GM06990 (cell line): ENCODE measurements around the gene CAMK2B.

Experiments
- DNase-seq: peaks from one replicate; pipeline ENCODE4 v3.0.0-alpha.2; 2011; ENCODE audit not compliant: insufficient read length; ENCODE audit errors: extremely low read depth
- H3K27me3 ChIP-seq: replicated peaks from 2 replicates; pipeline ENCODE4 v1.6.0; 2011; ENCODE audit warnings: low read length; ENCODE audit not compliant: control insufficient read depth, insufficient read depth
- H3K36me3 ChIP-seq: 2 replicates; pipeline ENCODE4 v1.5.1; 2011; ENCODE audit warnings: low read length; ENCODE audit not compliant: control insufficient read depth, insufficient read depth
- H3K4me3 ChIP-seq: replicated peaks from 2 replicates; pipeline ENCODE4 v1.5.1; 2011; ENCODE audit warnings: low read depth, mild to moderate bottlenecking, control low read depth, low read length
- CTCF ChIP-seq: IDR thresholded peaks from 2 replicates; pipeline ENCODE4 v1.5.1; 2011; ENCODE audit warnings: low read length, control low read depth, mild to moderate bottlenecking, inconsistent platforms; ENCODE audit not compliant: insufficient read depth, poor library complexity, severe bottlenecking

CAMK2B gene

DNA sequence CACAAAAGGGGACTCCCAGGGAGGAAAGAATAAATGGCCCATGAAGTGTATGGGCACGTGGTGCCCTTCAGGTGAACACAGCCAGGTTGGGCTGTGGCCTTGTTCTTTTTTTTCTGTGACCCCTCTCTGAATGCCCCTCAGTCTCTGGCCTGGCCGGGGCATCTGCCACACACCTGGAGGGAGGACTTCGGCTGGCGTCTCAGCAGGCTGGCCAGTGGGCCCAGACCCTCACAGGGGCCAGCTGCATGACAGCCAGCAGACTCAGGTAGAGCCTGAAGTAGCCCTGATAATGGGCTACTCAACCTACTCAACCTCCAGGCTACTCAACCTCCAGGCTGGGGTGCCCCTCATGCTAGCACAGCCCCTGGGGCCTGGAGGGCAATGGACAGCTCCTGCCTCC, 9.8 kb upstream of the CAMK2B start:
- no peaks in the 10 kb centered on the region for H3K36me3 ChIP-seq
- DNase-seq: no peak
- no peaks in the 10 kb centered on the region for H3K27me3 ChIP-seq
- no peak for TF ChIP-seq CTCF
- no peak overlapping the region for H3K4me3 ChIP-seq

GRCh38 chr7:44334734-44335097, 9.3 kb upstream of the CAMK2B start:
- Histone ChIP-seq H3K4me3 (no peak overlapping the region), H3K36me3 (no peaks in the 10 kb centered on the region), H3K27me3 (no peaks in the 10 kb centered on the region)
- no peak for TF ChIP-seq CTCF
- DNase-seq: no peak

DNA sequence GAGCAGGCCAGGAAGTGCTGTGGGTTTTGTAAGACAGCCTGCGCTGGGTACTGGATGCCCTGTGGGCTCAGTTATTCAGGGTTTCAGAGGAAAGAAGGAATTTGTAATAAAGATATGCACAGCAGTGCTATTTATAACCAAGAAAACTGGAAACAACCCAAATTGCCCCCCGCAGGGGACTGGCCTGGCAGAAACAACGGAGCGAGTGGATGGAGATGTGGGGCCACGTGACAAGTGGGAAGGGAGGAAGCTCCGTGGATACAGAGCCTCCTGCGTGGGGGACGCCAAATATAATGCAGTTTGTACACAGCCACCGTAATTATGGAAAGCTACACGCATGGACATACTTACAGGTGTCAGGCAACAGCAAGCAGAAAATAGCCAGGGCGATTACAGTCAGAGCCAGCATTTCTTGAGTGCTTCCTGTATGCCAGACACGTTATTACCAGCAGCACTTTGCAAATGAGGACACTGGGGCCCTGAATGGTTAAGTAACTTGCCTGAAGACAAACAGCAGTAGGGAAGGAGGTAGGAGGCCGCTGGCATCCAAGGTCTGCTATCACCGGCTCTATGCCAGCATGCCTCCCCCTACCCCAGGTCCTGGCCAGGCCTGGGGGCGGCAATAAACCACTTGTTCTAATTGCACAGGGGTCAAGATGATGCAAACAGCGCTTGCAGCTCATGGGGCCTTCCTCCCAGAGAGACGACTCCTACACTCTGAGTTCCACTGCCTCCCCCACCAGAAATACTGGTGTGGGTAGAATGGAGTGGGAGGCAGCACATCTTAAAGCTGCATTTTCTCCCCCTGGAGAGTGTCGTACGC, 8.7 kb upstream of the CAMK2B start:
- no peak for TF ChIP-seq CTCF
- H3K36me3 ChIP-seq: no peaks in the 10 kb centered on the region
- no peaks in the 10 kb centered on the region for H3K27me3 ChIP-seq
- no peak overlapping the region for H3K4me3 ChIP-seq
- DNase-seq: no peak

- Histone ChIP-seq H3K4me3 (no peak overlapping the region), H3K27me3 (peaks cover 1% of the 10 kb centered on the region; the same call in 1 of the 2 replicates), H3K36me3 (no peaks in the 10 kb centered on the region)
- TF ChIP-seq CTCF: no peak
- no peak for DNase-seq
These were observed 6.3 kb upstream of the CAMK2B start for GRCh38 chr7:44331682-44332081.

DNA sequence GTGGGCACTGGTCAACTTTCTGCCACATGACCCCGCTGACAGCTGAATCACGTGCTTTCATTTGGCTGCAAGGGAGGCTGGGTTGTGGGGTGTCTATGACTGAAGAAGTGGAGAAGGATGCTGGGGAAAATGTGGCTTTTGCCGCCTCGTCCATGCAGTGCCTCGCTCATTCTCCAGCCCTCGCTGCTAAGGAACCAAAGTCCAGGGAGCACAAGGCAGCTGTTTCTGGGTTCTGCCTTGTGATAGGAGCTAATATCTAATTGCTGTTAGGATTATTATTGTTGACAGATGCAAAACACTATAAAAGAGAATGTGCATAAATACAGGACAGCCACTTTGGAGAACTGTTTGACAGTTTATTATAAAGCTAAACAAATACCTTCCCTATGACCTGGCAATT, 4.9 kb upstream of the CAMK2B start:
- Histone ChIP-seq H3K27me3 (peaks cover 4% of the 10 kb centered on the region; the same call in 1 of the 2 replicates), H3K4me3 (no peak overlapping the region), H3K36me3 (no peaks in the 10 kb centered on the region)
- DNase-seq: no peak
- no peak for TF ChIP-seq CTCF
